K562 (cell line): Measurements from ENCODE around the gene PLEKHA6. TPM values are rescaled to one million over a fixed set of nuclear protein-coding genes. Genes with fewer than 3 reads are reported as not detected.

ENCODE experiments used
- ETV6 ChIP-seq, 3 experiments: fragments of 150-350 bp in 1 of 3; sonication (generic) in 1 of 3; formaldehyde crosslinking in 1 of 3; IDR thresholded peaks; 2 replicates each; pipeline versions ENCODE4 v1.6.1 to v1.8.0; 2014 to 2022; ENCODE audit warnings: borderline replicate concordance in 2 of 3, low read depth in 2 of 3, antibody characterized with exemption in 1 of 3, low read length in 1 of 3, mild to moderate bottlenecking in 1 of 3, missing genetic modification reagents in 1 of 3
- KLF10 ChIP-seq: fragments of 250-450 bp; sonication (Bioruptor Pico); IDR thresholded peaks from 2 replicates; pipeline ENCODE4 v1.6.1; 2021; ENCODE audit warnings: matching md5 sums
- MYC ChIP-seq, 2 experiments: fragments of 250-450 bp in 1 of 2; sonication (Bioruptor Pico) in 1 of 2; IDR thresholded peaks; 2 replicates each; pipeline versions ENCODE4 v1.5.1 to v1.6.1; 2012 to 2021; ENCODE audit warnings: low read depth in 2 of 2, borderline replicate concordance in 1 of 2, improper control_type of control experiment in 1 of 2, low read length in 1 of 2, mild to moderate bottlenecking in 1 of 2, moderate library complexity in 1 of 2
- NFYB ChIP-seq: IDR thresholded peaks from 2 replicates; pipeline ENCODE4 v1.6.1; 2011; ENCODE audit warnings: mild to moderate bottlenecking, moderate library complexity; ENCODE audit not compliant: insufficient read length; ENCODE audit errors: extremely low read depth
- PML ChIP-seq: IDR thresholded peaks from 2 replicates; pipeline ENCODE4 v1.6.1; 2012; ENCODE audit warnings: low read length, inconsistent platforms
- POLR2H ChIP-seq: IDR thresholded peaks from 2 replicates; pipeline ENCODE4 v1.6.1; 2016; ENCODE audit warnings: missing genetic modification characterization, low read depth, mild to moderate bottlenecking, control low read depth, missing compliant biosample characterization, moderate library complexity
- RBM17 ChIP-seq: fragments of 200-400 bp; formaldehyde crosslinking; IDR thresholded peaks from 2 replicates; pipeline ENCODE4 v1.6.1; 2017; ENCODE audit warnings: low read depth, mild to moderate bottlenecking, low read length, borderline replicate concordance
- RHOXF2B ChIP-seq: fragments of 250-450 bp; sonication (Bioruptor Pico); conservative IDR thresholded peaks from 2 replicates; pipeline ENCODE4 v1.5.1; 2021
- SIN3A ChIP-seq, 2 experiments: fragments of 150-350 bp in 1 of 2; IDR thresholded peaks; 2 replicates each; pipeline ENCODE4 v1.6.1; 2011 to 2016; ENCODE audit warnings: borderline replicate concordance in 2 of 2, low read depth in 2 of 2, low read length in 2 of 2, mild to moderate bottlenecking in 2 of 2, moderate library complexity in 2 of 2; ENCODE audit not compliant: control insufficient read depth in 1 of 2
- SMAD2 ChIP-seq: fragments of 150-350 bp; IDR thresholded peaks from 2 replicates; pipeline ENCODE4 v1.6.1; 2014; ENCODE audit warnings: low read depth, mild to moderate bottlenecking, low read length
- U2AF2 ChIP-seq: fragments of 200-400 bp; formaldehyde crosslinking; optimal IDR thresholded peaks from 2 replicates; pipeline ENCODE3; 2017; ENCODE audit warnings: low read depth, mild to moderate bottlenecking, low read length
- polyA plus RNA-seq, 8 experiments: library from polyadenylated mRNA; depleted of rRNA in 4 of 8; stranded (reverse) in 5 of 8; unstranded in 3 of 8; fragments of >200 nt; fragmentation: Nextera tagmentation in 2 of 8; fragmentation: Illumina TruSeq in 1 of 8; extraction: Ambion mirVana in 2 of 8; extraction: Trizol in 1 of 8; gene quantifications; 2 replicates each; pipeline versions ENCODE4 v1.2.1 to v1.2.3, GENCODE V29; 2011 to 2014; ENCODE audit warnings: inconsistent platforms in 1 of 8, missing spikeins in 1 of 8
- total RNA-seq, 7 experiments: library from RNA; depleted of rRNA in 6 of 7; stranded (reverse); fragments of >200 nt in 6 of 7; fragmentation: Illumina TruSeq in 2 of 7; extraction: Trizol in 2 of 7; gene quantifications; 2 replicates each; pipeline versions ENCODE4 v1.2.1 to v1.2.3, GENCODE V29; 2011 to 2021; ENCODE audit warnings: low replicate concordance in 1 of 7
- TF ChIP-seq, protein P1 (sequence below): sonication (generic); formaldehyde crosslinking; IDR thresholded peaks from 2 replicates; pipeline ENCODE4 v1.8.1; 2022; ENCODE audit warnings: missing genetic modification reagents
- TF ChIP-seq, protein P2 (sequence below): fragments of 200-800 bp; sonication (Bioruptor generic); IDR thresholded peaks from 2 replicates; pipeline ENCODE4 v1.6.1; 2016; ENCODE audit warnings: missing genetic modification characterization, missing compliant biosample characterization

The PLEKHA6 gene
- total and polyA plus RNA-seq, 9 of the 15 experiments (the other 6 are each of a cell fraction or from before 2014, with no cell fraction given): under 0.01 to 0.33 (median 0.01) TPM; not detected in 4

DNA sequence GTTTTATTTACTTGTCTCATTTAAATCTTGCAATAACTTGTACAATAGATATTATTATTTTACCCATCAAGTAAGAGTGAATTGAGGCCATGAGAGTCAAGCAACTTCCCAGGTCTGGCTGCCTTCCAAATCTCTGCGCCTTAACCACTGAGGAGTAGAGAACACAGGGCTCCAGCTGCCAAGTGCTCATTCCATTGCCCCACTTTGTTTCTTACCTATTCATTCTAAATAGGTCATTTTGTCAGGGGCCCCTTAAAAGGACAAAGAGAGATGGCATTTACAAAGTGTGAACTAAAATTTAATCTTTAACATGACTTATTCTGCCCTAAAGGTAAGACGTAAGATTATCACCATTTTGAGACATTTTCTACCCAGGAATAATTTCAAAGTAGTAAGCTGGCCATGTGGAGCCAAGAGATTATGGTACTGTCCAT lies 48.4 kb upstream of the PLEKHA6 start (continued):
- no peak for TF ChIP-seq RBM17
- no peak for TF ChIP-seq PML
- TF ChIP-seq POLR2H (tag): no peak
- no peak for TF ChIP-seq ETV6 (IDR thresholded peaks at IDR 0.05; ENCODE audit: borderline replicate concordance in 1 of 2, low read depth in 2 of 2, low read length in 1 of 2)
- TF ChIP-seq ETV6 (CRISPR knock-in tag; IDR thresholded peaks at IDR 0.05; ENCODE audit: borderline replicate concordance): no peak
- no peak for TF ChIP-seq RHOXF2B (CRISPR knock-in tag)
- TF ChIP-seq, protein P1, sequence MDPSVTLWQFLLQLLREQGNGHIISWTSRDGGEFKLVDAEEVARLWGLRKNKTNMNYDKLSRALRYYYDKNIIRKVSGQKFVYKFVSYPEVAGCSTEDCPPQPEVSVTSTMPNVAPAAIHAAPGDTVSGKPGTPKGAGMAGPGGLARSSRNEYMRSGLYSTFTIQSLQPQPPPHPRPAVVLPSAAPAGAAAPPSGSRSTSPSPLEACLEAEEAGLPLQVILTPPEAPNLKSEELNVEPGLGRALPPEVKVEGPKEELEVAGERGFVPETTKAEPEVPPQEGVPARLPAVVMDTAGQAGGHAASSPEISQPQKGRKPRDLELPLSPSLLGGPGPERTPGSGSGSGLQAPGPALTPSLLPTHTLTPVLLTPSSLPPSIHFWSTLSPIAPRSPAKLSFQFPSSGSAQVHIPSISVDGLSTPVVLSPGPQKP (CRISPR knock-in tag): no peak
- no peak for TF ChIP-seq U2AF2
- TF ChIP-seq SMAD2: no peak
- no peak for TF ChIP-seq KLF10
- TF ChIP-seq, protein P2, sequence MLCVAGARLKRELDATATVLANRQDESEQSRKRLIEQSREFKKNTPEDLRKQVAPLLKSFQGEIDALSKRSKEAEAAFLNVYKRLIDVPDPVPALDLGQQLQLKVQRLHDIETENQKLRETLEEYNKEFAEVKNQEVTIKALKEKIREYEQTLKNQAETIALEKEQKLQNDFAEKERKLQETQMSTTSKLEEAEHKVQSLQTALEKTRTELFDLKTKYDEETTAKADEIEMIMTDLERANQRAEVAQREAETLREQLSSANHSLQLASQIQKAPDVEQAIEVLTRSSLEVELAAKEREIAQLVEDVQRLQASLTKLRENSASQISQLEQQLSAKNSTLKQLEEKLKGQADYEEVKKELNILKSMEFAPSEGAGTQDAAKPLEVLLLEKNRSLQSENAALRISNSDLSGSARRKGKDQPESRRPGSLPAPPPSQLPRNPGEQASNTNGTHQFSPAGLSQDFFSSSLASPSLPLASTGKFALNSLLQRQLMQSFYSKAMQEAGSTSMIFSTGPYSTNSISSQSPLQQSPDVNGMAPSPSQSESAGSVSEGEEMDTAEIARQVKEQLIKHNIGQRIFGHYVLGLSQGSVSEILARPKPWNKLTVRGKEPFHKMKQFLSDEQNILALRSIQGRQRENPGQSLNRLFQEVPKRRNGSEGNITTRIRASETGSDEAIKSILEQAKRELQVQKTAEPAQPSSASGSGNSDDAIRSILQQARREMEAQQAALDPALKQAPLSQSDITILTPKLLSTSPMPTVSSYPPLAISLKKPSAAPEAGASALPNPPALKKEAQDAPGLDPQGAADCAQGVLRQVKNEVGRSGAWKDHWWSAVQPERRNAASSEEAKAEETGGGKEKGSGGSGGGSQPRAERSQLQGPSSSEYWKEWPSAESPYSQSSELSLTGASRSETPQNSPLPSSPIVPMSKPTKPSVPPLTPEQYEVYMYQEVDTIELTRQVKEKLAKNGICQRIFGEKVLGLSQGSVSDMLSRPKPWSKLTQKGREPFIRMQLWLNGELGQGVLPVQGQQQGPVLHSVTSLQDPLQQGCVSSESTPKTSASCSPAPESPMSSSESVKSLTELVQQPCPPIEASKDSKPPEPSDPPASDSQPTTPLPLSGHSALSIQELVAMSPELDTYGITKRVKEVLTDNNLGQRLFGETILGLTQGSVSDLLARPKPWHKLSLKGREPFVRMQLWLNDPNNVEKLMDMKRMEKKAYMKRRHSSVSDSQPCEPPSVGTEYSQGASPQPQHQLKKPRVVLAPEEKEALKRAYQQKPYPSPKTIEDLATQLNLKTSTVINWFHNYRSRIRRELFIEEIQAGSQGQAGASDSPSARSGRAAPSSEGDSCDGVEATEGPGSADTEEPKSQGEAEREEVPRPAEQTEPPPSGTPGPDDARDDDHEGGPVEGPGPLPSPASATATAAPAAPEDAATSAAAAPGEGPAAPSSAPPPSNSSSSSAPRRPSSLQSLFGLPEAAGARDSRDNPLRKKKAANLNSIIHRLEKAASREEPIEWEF: no peak
- peak; percentile 67 to 77; a peak in 2 of 4 replicates for TF ChIP-seq SIN3A (IDR thresholded peaks at IDR 0.05; ENCODE audit: borderline replicate concordance in 2 of 2, control insufficient read depth in 1 of 2, low read depth in 2 of 2, low read length in 2 of 2)
- TF ChIP-seq MYC (IDR thresholded peaks at IDR 0.05; ENCODE audit: low read depth, low read length): 0 out of 2 replicates have a peak, but pooled peaks have one; percentile 12
- TF ChIP-seq MYC (CRISPR knock-in tag; IDR thresholded peaks at IDR 0.05; ENCODE audit: borderline replicate concordance, low read depth): no peak
- TF ChIP-seq NFYB: no peak
